Bronchial epithelial cell (primary cell): ENCODE measurements around the gene PLPPR1. TPM values are rescaled to one million over a fixed set of nuclear protein-coding genes. Genes with fewer than 3 reads are reported as not detected.
"Not testable (repeated sequence)": the region's sequence is repeated elsewhere in the genome, so short reads cannot be mapped to it uniquely, and the experiment has no call there.

Experiments used
- DNase-seq: peaks from one replicate; pipeline ENCODE4 v3.0.0-alpha.2; 2010; ENCODE audit warnings: low read depth
- FAIRE-seq: peaks from 2 replicates; lab custom pipeline; 2011; peaks lifted over from hg19 to GRCh38; lab: Jason Lieb, UNC
- H3K27me3 ChIP-seq: 2 replicates; pipeline ENCODE4 v1.5.1; 2011; ENCODE audit warnings: low read length; ENCODE audit not compliant: control insufficient read depth, insufficient read depth
- H3K36me3 ChIP-seq: 2 replicates; pipeline ENCODE4 v1.5.1; 2011; ENCODE audit warnings: low read length; ENCODE audit not compliant: control insufficient read depth, insufficient read depth
- H3K4me3 ChIP-seq: 2 replicates; pipeline ENCODE4 v1.5.1; 2011; ENCODE audit warnings: mild to moderate bottlenecking, low read depth, low read length, control low read depth
- CTCF ChIP-seq: IDR thresholded peaks from 2 replicates; pipeline ENCODE4 v1.5.1; 2011; ENCODE audit warnings: mild to moderate bottlenecking, moderate library complexity, low read length, control low read depth, inconsistent platforms; ENCODE audit not compliant: insufficient read depth, severe bottlenecking
- total RNA-seq: library from RNA; depleted of rRNA; stranded (reverse); fragments of >200 nt; gene quantifications from 2 replicates; pipeline ENCODE4 v1.2.1, GENCODE V29; 2014

The PLPPR1 gene
- total RNA-seq, 1 donor from 2014 or later: not detected

GRCh38 chr9:101270302-101270701, 241.8 kb downstream of the PLPPR1 start:
- FAIRE-seq: no peak

GRCh38 chr9:101271102-101271501, 242.6 kb downstream of the PLPPR1 start:
- H3K36me3 ChIP-seq: no peaks in the 10 kb centered on the region
- no peaks in the 10 kb centered on the region for H3K27me3 ChIP-seq
- H3K4me3 ChIP-seq: no peak overlapping the region
- TF ChIP-seq CTCF: no peak
- DNase-seq (no peak), FAIRE-seq (no peak)

More at GRCh38 chr9:101270302-101270701, 241.8 kb downstream of the PLPPR1 start:
- Histone ChIP-seq H3K27me3 (no peaks in the 10 kb centered on the region), H3K4me3 (no peak overlapping the region), H3K36me3 (no peaks in the 10 kb centered on the region)
- DNase-seq: peak; percentile 59
- no peak for TF ChIP-seq CTCF

- FAIRE-seq (peak; percentile 92), DNase-seq (no peak)
- Histone ChIP-seq H3K4me3 (no peak overlapping the region), H3K27me3 (no peaks in the 10 kb centered on the region), H3K36me3 (no peaks in the 10 kb centered on the region)
- TF ChIP-seq CTCF: no peak
Measured at GRCh38 chr9:101274971-101275768, 246.6 kb downstream of the PLPPR1 start.

- no peaks in the 10 kb centered on the region for H3K27me3 ChIP-seq
- H3K4me3 ChIP-seq: no peak overlapping the region
- TF ChIP-seq CTCF: no peak
- FAIRE-seq (no peak), DNase-seq (no peak)
- H3K36me3 ChIP-seq: no peaks in the 10 kb centered on the region
Measured at GRCh38 chr9:101275769-101276250, 247.3 kb downstream of the PLPPR1 start.

GRCh38 chr9:101291043-101291442, 262.5 kb downstream of the PLPPR1 start:
- not testable (repeated sequence) for H3K36me3 ChIP-seq, H3K27me3 ChIP-seq, FAIRE-seq, H3K4me3 ChIP-seq, DNase-seq

GRCh38 chr9:101299901-101300300, 271.4 kb downstream of the PLPPR1 start:
- Histone ChIP-seq H3K27me3 (no peaks in the 10 kb centered on the region), H3K36me3 (no peaks in the 10 kb centered on the region), H3K4me3 (no peak overlapping the region)
- FAIRE-seq (no peak), DNase-seq (no peak)
- no peak for TF ChIP-seq CTCF
